Spleen (tissue), 11 donors: ENCODE results near the gene COL23A1. TPM values are rescaled to one million over a fixed set of nuclear protein-coding genes. Genes with fewer than 3 reads are reported as not detected.

Source experiments
- DNase-seq: peaks from one replicate; pipeline ENCODE4 v3.0.0-alpha.2; 2020
- H3K27ac ChIP-seq, 8 donors: fragments of 200-600 bp; sonication (generic) in 7 of 8; 1 replicate in 4 of 8; 2 replicates in 4 of 8; pipeline versions ENCODE4 v1.5.0 to v1.8.0; 2016 to 2021; ENCODE audit warnings: inconsistent platforms in 4 of 8, mild to moderate bottlenecking in 4 of 8, moderate library complexity in 1 of 8
- H3K27me3 ChIP-seq, 7 donors: fragments of 200-600 bp; sonication (generic) in 6 of 7; replicated peaks in 1 of 7; 1 replicate in 4 of 7; 2 replicates in 3 of 7; pipeline versions ENCODE4 v1.5.0 to v1.8.0; 2016 to 2021; ENCODE audit warnings: inconsistent platforms in 3 of 7, mild to moderate bottlenecking in 1 of 7
- H3K36me3 ChIP-seq, 6 donors: fragments of 200-600 bp; sonication (generic) in 5 of 6; 1 replicate in 4 of 6; 2 replicates in 2 of 6; pipeline versions ENCODE4 v1.5.0 to v1.8.0; 2016 to 2021; ENCODE audit warnings: inconsistent platforms in 2 of 6
- H3K4me1 ChIP-seq, 6 donors: fragments of 200-600 bp; sonication (generic) in 5 of 6; 1 replicate in 3 of 6; 2 replicates in 3 of 6; pipeline versions ENCODE4 v1.5.0 to v1.8.0; 2016 to 2021; ENCODE audit warnings: inconsistent platforms in 3 of 6
- H3K4me3 ChIP-seq, 8 donors: fragments of 200-600 bp; sonication (generic) in 7 of 8; 1 replicate in 4 of 8; 2 replicates in 4 of 8; pipeline versions ENCODE4 v1.5.0 to v1.8.0; 2016 to 2021; ENCODE audit warnings: inconsistent platforms in 4 of 8, mild to moderate bottlenecking in 4 of 8, moderate library complexity in 2 of 8
- H3K9me3 ChIP-seq, 8 donors: fragments of 200-600 bp; sonication (generic) in 7 of 8; 1 replicate in 4 of 8; 2 replicates in 4 of 8; pipeline versions ENCODE4 v1.5.0 to v1.8.0; 2016 to 2021; ENCODE audit warnings: inconsistent platforms in 4 of 8
- POLR2A ChIP-seq, 3 donors: fragments of 450-650 bp; IDR thresholded peaks; one replicate each; pipeline ENCODE4 v1.5.1; 2017; ENCODE audit warnings: antibody characterized with exemption in 3 of 3, mild to moderate bottlenecking in 1 of 3
- POLR2AphosphoS5 ChIP-seq, 3 donors: sonication (generic); formaldehyde crosslinking; IDR thresholded peaks; one replicate each; pipeline ENCODE4 v1.5.1; 2017; ENCODE audit warnings: antibody characterized with exemption in 3 of 3
- WGBS, 5 donors: extraction: QIAGEN DNeasy Blood & Tissue Kit in 3 of 5; methylation state at CpG; one replicate each; pipeline versions ENCODE4 v1.1.5 to v1.1.7; 2013 to 2018; 5-methylcytosine and 5-hydroxymethylcytosine counted together
- intact Hi-C: fragments of 100-400 bp; cut with DNase I; formaldehyde crosslinking; loops from one replicate; pipeline ENCODE4 v1.15.0; 2023; ENCODE audit warnings: low total_unique reads
- polyA plus RNA-seq, 3 donors: library from polyadenylated mRNA; stranded (reverse); fragments of 200-250 nt; gene quantifications; one replicate each; pipeline ENCODE4 v1.2.1, GENCODE V29; 2013
- total RNA-seq, 7 donors: library from RNA; depleted of rRNA in 3 of 7; stranded (reverse); fragments of >200 nt in 3 of 7; fragmentation: NEBNext Ultra II Directional in 4 of 7; extraction: Animal tissue kit (Norgen Biotek cat#: 25700) in 4 of 7; gene quantifications; one replicate each; pipeline versions ENCODE4 v1.1.0 to v1.2.1, GENCODE V29; 2016 to 2021
- TF ChIP-seq, protein P1 (sequence below), 11 experiments: fragments of 200-600 bp in 7 of 11; fragments of 450-650 bp in 4 of 11; sonication (generic) in 4 of 11; IDR thresholded peaks in 8 of 11; conservative IDR thresholded peaks in 3 of 11; 1 replicate in 7 of 11; 2 replicates in 4 of 11; pipeline versions ENCODE4 v1.4.0 to v1.8.0; 2016 to 2021; ENCODE audit warnings: antibody characterized with exemption in 11 of 11, inconsistent platforms in 4 of 11, mild to moderate bottlenecking in 1 of 11
- donor health status: healthy with polysubstance abuse.
- donor health status: DM: no; HTN: no; CAD: no; lungs with moderate emphysema.
- donor health status: DM: no; HTN: no; CAD: no.
- donor health status: Bipolar disorder and iron deficiency.
- donor health status: healthy.
- donor health status: DM: no; HTN: no; CAD: no.
- donor health status: DM: yes; HTN: yes; CAD: no.

COL23A1 gene
- total and polyA plus RNA-seq, 10 donors: 0.63 to 3.8 (median 1.9) TPM

DNA sequence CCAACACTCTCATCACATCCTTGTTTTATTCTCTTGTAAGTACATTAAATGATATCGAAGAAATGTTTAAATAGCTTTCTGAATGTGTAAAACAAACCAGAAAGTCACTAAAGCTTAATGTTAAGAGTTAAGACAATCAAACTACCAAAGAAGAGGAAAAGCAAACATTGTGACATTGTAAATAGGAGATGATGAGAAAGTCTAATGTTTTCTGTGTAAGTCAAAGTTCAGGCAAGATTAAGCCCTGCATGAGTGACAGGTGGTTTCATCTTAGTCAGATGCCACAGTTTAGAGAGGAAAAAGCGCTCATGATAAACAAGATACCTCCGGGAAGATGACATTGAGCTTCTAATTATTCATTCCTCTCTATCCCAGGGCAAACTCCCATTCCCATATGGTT, 306.7 kb downstream of the COL23A1 start:
- intact Hi-C loops: loop anchor here (5.0 kb wide), 1 partner anchor 269 kb away; no protein-coding TSS in a partner anchor
- H3K4me1 ChIP-seq: peaks cover 0 to 14% (median 8%) of the 10 kb centered on the region in 6 donors
- H3K27ac ChIP-seq: no peak overlapping the region
- no peak for TF ChIP-seq POLR2A (IDR thresholded peaks at IDR 0.05)
- TF ChIP-seq, protein P1, sequence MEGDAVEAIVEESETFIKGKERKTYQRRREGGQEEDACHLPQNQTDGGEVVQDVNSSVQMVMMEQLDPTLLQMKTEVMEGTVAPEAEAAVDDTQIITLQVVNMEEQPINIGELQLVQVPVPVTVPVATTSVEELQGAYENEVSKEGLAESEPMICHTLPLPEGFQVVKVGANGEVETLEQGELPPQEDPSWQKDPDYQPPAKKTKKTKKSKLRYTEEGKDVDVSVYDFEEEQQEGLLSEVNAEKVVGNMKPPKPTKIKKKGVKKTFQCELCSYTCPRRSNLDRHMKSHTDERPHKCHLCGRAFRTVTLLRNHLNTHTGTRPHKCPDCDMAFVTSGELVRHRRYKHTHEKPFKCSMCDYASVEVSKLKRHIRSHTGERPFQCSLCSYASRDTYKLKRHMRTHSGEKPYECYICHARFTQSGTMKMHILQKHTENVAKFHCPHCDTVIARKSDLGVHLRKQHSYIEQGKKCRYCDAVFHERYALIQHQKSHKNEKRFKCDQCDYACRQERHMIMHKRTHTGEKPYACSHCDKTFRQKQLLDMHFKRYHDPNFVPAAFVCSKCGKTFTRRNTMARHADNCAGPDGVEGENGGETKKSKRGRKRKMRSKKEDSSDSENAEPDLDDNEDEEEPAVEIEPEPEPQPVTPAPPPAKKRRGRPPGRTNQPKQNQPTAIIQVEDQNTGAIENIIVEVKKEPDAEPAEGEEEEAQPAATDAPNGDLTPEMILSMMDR (IDR thresholded peaks at IDR 0.05 in 8 of 11, conservative IDR thresholded peaks at IDR 0.05 in 3 of 11): no peak
- no peak for TF ChIP-seq POLR2AphosphoS5 (IDR thresholded peaks at IDR 0.05)
- H3K27me3 ChIP-seq: peaks cover 0 to 48% (median 0%) of the 10 kb centered on the region in 7 donors
- 90 to 96% (median 92%) methylated on average over 3 of the region's 3 CpGs for WGBS, 5 donors
- H3K9me3 ChIP-seq: peaks cover 5 to 17% (median 14%) of the 10 kb centered on the region in 8 donors
- no peak overlapping the region for H3K4me3 ChIP-seq
- H3K36me3 ChIP-seq: no peaks in the 10 kb centered on the region
- DNase-seq: no peak

DNA sequence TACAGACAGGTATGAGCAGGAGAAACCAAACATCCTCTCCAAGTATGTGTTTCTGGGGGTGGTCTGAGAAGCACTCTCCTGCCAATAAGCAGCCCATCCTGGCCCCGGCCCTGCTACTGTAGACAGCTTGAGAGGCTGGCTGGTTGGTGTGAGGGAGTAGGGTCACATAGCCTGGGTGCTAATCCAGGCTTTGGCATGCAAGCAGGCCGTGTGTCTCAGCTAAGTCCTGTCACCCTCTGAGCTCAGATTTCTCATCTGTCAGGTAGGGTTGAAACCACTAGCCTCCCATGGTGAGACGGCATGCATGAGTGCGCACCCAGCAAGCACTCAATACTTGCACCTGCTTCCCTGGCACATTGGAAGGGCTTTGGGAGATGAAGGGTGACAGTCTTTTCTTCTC, 307.8 kb downstream of the COL23A1 start:
- TF ChIP-seq, protein P1 (IDR thresholded peaks at IDR 0.05 in 8 of 11, conservative IDR thresholded peaks at IDR 0.05 in 3 of 11): no peak
- TF ChIP-seq POLR2A (IDR thresholded peaks at IDR 0.05) (no peak), POLR2AphosphoS5 (IDR thresholded peaks at IDR 0.05) (no peak)
- DNase-seq: peak; percentile 23
- H3K4me3 ChIP-seq: no peak overlapping the region
- peaks cover 0 to 43% (median 0%) of the 10 kb centered on the region in 7 donors for H3K27me3 ChIP-seq
- H3K36me3 ChIP-seq: no peaks in the 10 kb centered on the region
- H3K27ac ChIP-seq: no peak overlapping the region
- intact Hi-C loops: loop anchor here (5.0 kb wide), 1 partner anchor 270 kb away; no protein-coding TSS in a partner anchor
- H3K9me3 ChIP-seq: peaks cover 5 to 17% (median 14%) of the 10 kb centered on the region in 8 donors
- peaks cover 0 to 12% (median 8%) of the 10 kb centered on the region in 6 donors for H3K4me1 ChIP-seq
- WGBS, 5 donors: 88 to 92% (median 91%) methylated on average over 4 of the region's 4 CpGs

DNA sequence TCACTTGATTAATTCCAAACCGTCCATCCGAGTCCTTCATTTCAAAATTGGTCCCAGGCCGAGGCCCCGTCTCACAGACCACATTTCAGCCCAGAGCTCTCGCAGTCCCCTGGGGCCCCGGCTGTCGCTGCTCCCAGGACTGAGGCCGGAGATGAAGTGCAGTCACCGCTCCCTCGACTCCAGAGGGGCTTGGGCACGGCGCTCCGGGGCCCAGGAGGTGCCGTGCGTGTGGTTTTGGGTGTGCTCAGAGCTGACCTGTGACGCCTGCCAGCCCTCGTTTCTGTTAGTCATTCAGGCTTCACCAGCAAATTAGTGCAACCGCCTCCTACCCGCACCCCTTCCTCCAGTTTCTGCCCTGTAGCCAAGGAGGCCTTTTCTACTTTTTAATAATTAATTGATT, 308.9 kb downstream of the COL23A1 start:
- peak; percentile 64 for DNase-seq
- TF ChIP-seq, protein P1 (IDR thresholded peaks at IDR 0.05 in 8 of 11, conservative IDR thresholded peaks at IDR 0.05 in 3 of 11): no peak
- no peak for TF ChIP-seq POLR2AphosphoS5 (IDR thresholded peaks at IDR 0.05)
- no peak for TF ChIP-seq POLR2A (IDR thresholded peaks at IDR 0.05)
- Histone ChIP-seq H3K4me3 (no peak overlapping the region), H3K27me3 (peaks cover 0 to 35% (median 0%) of the 10 kb centered on the region in 7 donors), H3K9me3 (peaks cover 5 to 17% (median 14%) of the 10 kb centered on the region in 8 donors), H3K4me1 (peaks cover 0 to 12% (median 8%) of the 10 kb centered on the region in 6 donors), H3K36me3 (no peaks in the 10 kb centered on the region), H3K27ac (no peak overlapping the region)
- intact Hi-C loops: loop anchor here (5.0 kb wide), 1 partner anchor 271 kb away; no protein-coding TSS in a partner anchor
- 84 to 94% (median 89%) methylated on average over 19 of the region's 19 CpGs for WGBS, 5 donors

DNA sequence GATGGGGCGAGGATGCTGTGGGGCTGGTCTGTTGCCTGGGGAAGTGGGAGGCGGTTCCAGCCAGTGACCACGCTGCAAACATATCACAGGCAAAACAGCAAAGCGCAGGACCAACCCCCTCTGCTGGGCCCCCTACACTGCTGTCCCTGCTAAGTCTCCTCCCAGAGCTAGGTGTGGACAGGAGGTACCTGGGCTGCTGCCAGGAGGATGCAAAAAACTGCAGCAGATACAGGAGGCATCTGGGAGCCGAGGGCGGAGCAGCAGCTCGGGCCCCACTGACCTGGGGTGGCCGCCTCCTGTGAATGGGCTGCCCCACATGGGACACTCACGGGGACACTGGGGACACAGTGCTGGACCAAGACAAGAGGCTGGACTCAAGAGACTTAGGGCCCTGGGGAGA, 309.6 kb downstream of the COL23A1 start:
- no peaks in the 10 kb centered on the region for H3K36me3 ChIP-seq
- no peak overlapping the region for H3K27ac ChIP-seq
- H3K4me3 ChIP-seq: no peak overlapping the region
- peaks cover 0 to 33% (median 0%) of the 10 kb centered on the region in 7 donors for H3K27me3 ChIP-seq
- 80 to 98% (median 90%) methylated on average over 1 to 9 of the region's 9 CpGs for WGBS, 5 donors
- H3K9me3 ChIP-seq: peaks cover 5 to 21% (median 14%) of the 10 kb centered on the region in 8 donors
- TF ChIP-seq POLR2A (IDR thresholded peaks at IDR 0.05) (no peak), POLR2AphosphoS5 (IDR thresholded peaks at IDR 0.05) (no peak)
- TF ChIP-seq, protein P1 (IDR thresholded peaks at IDR 0.05 in 8 of 11, conservative IDR thresholded peaks at IDR 0.05 in 3 of 11): no peak
- intact Hi-C loops: loop anchor here (5.0 kb wide), 1 partner anchor 272 kb away; no protein-coding TSS in a partner anchor
- peak; percentile 68 for DNase-seq
- H3K4me1 ChIP-seq: peaks cover 0 to 12% (median 8%) of the 10 kb centered on the region in 6 donors
